K562 (cell line): ENCODE measurements around the gene DNAJB4. TPM values are rescaled to one million over a fixed set of nuclear protein-coding genes. Genes with fewer than 3 reads are reported as not detected.

ENCODE experiments used
- ATAC-seq: fragments of 200-7000 bp; cut with Tn5 transposase; 3 replicates; pipeline ENCODE4 v1.9.1; 2020; ENCODE audit warnings: moderate library complexity
- BruUV-seq: library from RNA; stranded (reverse); fragments of 400-500 nt; replicated peaks from 2 replicates; lab custom pipeline; 2021; lab: Mats Ljungman, UMichigan
- CTCF ChIA-PET: fragments of 300-600 bp; formaldehyde crosslinking; extraction: SDS; loops from one replicate; lab custom pipeline; 2021; ENCODE audit warnings: low intra/inter-chr PET ratio; lab: Yijun Ruan, JAX
- POLR2A ChIA-PET: fragments of 300-600, 350-650 bp; sonication (Branson Sonifier 250); formaldehyde crosslinking; extraction: SDS; loops from one replicate; lab custom pipeline; 2021; ENCODE audit warnings: antibody characterized with exemption, inconsistent platforms; lab: Yijun Ruan, JAX
- DNase-seq, 4 experiments: peaks; one replicate each; pipeline versions ENCODE4 v3.0.0 to v3.0.0-alpha.2; 2011 to 2018; ENCODE audit warnings: low spot score in 3 of 4, mixed read lengths in 3 of 4; ENCODE audit errors: extremely low read depth in 1 of 4
- FAIRE-seq: peaks from 2 replicates; lab custom pipeline; 2011; peaks lifted over from hg19 to GRCh38; lab: Jason Lieb, UNC
- H2AFZ ChIP-seq: 2 replicates; pipeline ENCODE4 v1.6.0; 2011; ENCODE audit warnings: low read depth, low read length, control low read depth, inconsistent platforms
- H3K27ac ChIP-seq: fragments of 200-600 bp; 3 replicates; pipeline ENCODE4 v1.8.0; 2011; ENCODE audit warnings: low read depth, mild to moderate bottlenecking, control low read depth, inconsistent platforms, low read length, moderate library complexity, mixed read lengths; ENCODE audit errors: extremely low read depth
- H3K27me3 ChIP-seq, 2 experiments: fragments of 300-600 bp in 1 of 2; 2 replicates in 1 of 2; 3 replicates in 1 of 2; pipeline versions ENCODE4 v1.6.0 to v1.8.0; 2011; ENCODE audit warnings: inconsistent platforms in 2 of 2, low read length in 2 of 2, mild to moderate bottlenecking in 1 of 2, mixed read lengths in 1 of 2, moderate library complexity in 1 of 2; ENCODE audit not compliant: control insufficient read depth in 2 of 2, insufficient read depth in 2 of 2
- H3K36me3 ChIP-seq: fragments of 300-600 bp; 3 replicates; pipeline ENCODE4 v1.8.0; 2011; ENCODE audit warnings: mild to moderate bottlenecking, low read length, inconsistent platforms; ENCODE audit not compliant: control insufficient read depth, insufficient read depth
- H3K4me1 ChIP-seq, 2 experiments: fragments of 200-600 bp in 1 of 2; replicated peaks in 1 of 2; 2 replicates in 1 of 2; 3 replicates in 1 of 2; pipeline versions ENCODE4 v1.5.1 to v1.8.0; 2011; ENCODE audit warnings: inconsistent platforms in 2 of 2, low read length in 2 of 2, mild to moderate bottlenecking in 1 of 2, mixed read lengths in 1 of 2, moderate library complexity in 1 of 2; ENCODE audit not compliant: control insufficient read depth in 2 of 2, insufficient read depth in 2 of 2
- H3K4me2 ChIP-seq: 2 replicates; pipeline ENCODE4 v1.6.1; 2011; ENCODE audit warnings: low read length, control low read depth, inconsistent platforms, mixed read lengths; ENCODE audit not compliant: insufficient read depth
- H3K4me3 ChIP-seq: fragments of 200-600 bp; sonication (generic), shearing (Covaris generic); 2 replicates; pipeline ENCODE4 v1.5.1; 2016; ENCODE audit warnings: control low read depth, inconsistent platforms
- H3K79me2 ChIP-seq: fragments of 200-600 bp; 3 replicates; pipeline ENCODE4 v1.8.0; 2011; ENCODE audit warnings: low read length, inconsistent platforms; ENCODE audit not compliant: control insufficient read depth, insufficient read depth
- H3K9ac ChIP-seq, 2 experiments: 2 replicates each; pipeline versions ENCODE4 v1.6.0 to v1.6.1; 2011; ENCODE audit warnings: low read depth in 2 of 2, low read length in 2 of 2, control low read depth in 1 of 2, inconsistent platforms in 1 of 2, mild to moderate bottlenecking in 1 of 2, mixed read lengths in 1 of 2; ENCODE audit not compliant: insufficient read depth in 1 of 2
- H3K9me1 ChIP-seq: one replicate; pipeline ENCODE4 v1.6.0; 2011; ENCODE audit warnings: inconsistent platforms, mild to moderate bottlenecking, low read length, moderate library complexity; ENCODE audit not compliant: control insufficient read depth, insufficient read depth
- H3K9me3 ChIP-seq: replicated peaks from 2 replicates; pipeline ENCODE4 v1.5.1; 2011; ENCODE audit warnings: low read depth, low read length, inconsistent platforms; ENCODE audit not compliant: control insufficient read depth, insufficient read depth
- H4K20me1 ChIP-seq: replicated peaks from 2 replicates; pipeline ENCODE4 v1.6.1; 2011; ENCODE audit warnings: low read length, inconsistent platforms, mixed read lengths; ENCODE audit not compliant: control insufficient read depth, insufficient read depth
- ARID3B ChIP-seq: fragments of 250-450 bp; sonication (Bioruptor Pico); IDR thresholded peaks from 2 replicates; pipeline ENCODE4 v1.4.0; 2020; ENCODE audit warnings: borderline replicate concordance
- BRCA1 ChIP-seq, 2 experiments: fragments of 450-650 bp in 1 of 2; sonication (generic) in 1 of 2; formaldehyde crosslinking in 1 of 2; IDR thresholded peaks; 2 replicates each; pipeline versions ENCODE4 v1.5.0 to v1.6.1; 2017 to 2020; ENCODE audit warnings: mild to moderate bottlenecking in 1 of 2, missing genetic modification reagents in 1 of 2
- BRD9 ChIP-seq: fragments of 450-650 bp; IDR thresholded peaks from 2 replicates; pipeline ENCODE4 v1.6.1; 2018; ENCODE audit warnings: low read depth; ENCODE audit not compliant: partially characterized antibody
- CREB3L1 ChIP-seq: fragments of 450-650 bp; IDR thresholded peaks from 2 replicates; pipeline ENCODE4 v1.6.1; 2014; ENCODE audit warnings: low read depth, mild to moderate bottlenecking, moderate library complexity, borderline replicate concordance
- E2F4 ChIP-seq: sonication (generic); formaldehyde crosslinking; IDR thresholded peaks from 2 replicates; pipeline ENCODE4 v1.8.0; 2022; ENCODE audit warnings: mild to moderate bottlenecking, low read depth, missing genetic modification reagents
- ELK3 ChIP-seq: fragments of 450-650 bp; formaldehyde crosslinking; IDR thresholded peaks from 2 replicates; pipeline ENCODE4 v1.4.0; 2020; ENCODE audit warnings: mild to moderate bottlenecking
- MCM2 ChIP-seq: fragments of 450-650 bp; IDR thresholded peaks from 2 replicates; pipeline ENCODE4 v1.6.1; 2017; ENCODE audit warnings: low read depth, mild to moderate bottlenecking
- RREB1 ChIP-seq: fragments of 250-450 bp; sonication (Bioruptor Pico); IDR thresholded peaks from 2 replicates; pipeline ENCODE4 v1.4.0; 2020
- SMAD4 ChIP-seq: fragments of 250-450 bp; sonication (Bioruptor Pico); conservative IDR thresholded peaks from 2 replicates; pipeline ENCODE4 v1.8.0; 2021; ENCODE audit warnings: inconsistent platforms, mild to moderate bottlenecking, moderate library complexity
- ZBTB17 ChIP-seq: fragments of 450-650 bp; formaldehyde crosslinking; IDR thresholded peaks from 2 replicates; pipeline ENCODE4 v1.4.0; 2020; ENCODE audit warnings: mild to moderate bottlenecking
- ZNF263 ChIP-seq: sonication (generic); formaldehyde crosslinking; IDR thresholded peaks from 2 replicates; pipeline ENCODE4 v1.8.0; 2022; ENCODE audit warnings: mild to moderate bottlenecking, missing genetic modification reagents, borderline replicate concordance
- in situ Hi-C: fragments of 300-500 bp; cut with MboI; formaldehyde crosslinking; loops from 4 replicates; pipeline ENCODE4 v1.15.0; 2018; ENCODE audit warnings: inconsistent platforms, mixed read lengths
- intact Hi-C: fragments of 100-400 bp; cut with micrococcal nuclease; formaldehyde crosslinking; loops from 2 replicates; pipeline ENCODE4 v1.14.2; 2022
- polyA plus RNA-seq, 8 experiments: library from polyadenylated mRNA; depleted of rRNA in 4 of 8; stranded (reverse) in 5 of 8; unstranded in 3 of 8; fragments of >200 nt; fragmentation: Nextera tagmentation in 2 of 8; fragmentation: Illumina TruSeq in 1 of 8; extraction: Ambion mirVana in 2 of 8; extraction: Trizol in 1 of 8; gene quantifications; 2 replicates each; pipeline versions ENCODE4 v1.2.1 to v1.2.3, GENCODE V29; 2011 to 2014; ENCODE audit warnings: inconsistent platforms in 1 of 8, missing spikeins in 1 of 8
- total RNA-seq, 7 experiments: library from RNA; depleted of rRNA in 6 of 7; stranded (reverse); fragments of >200 nt in 6 of 7; fragmentation: Illumina TruSeq in 2 of 7; extraction: Trizol in 2 of 7; gene quantifications; 2 replicates each; pipeline versions ENCODE4 v1.2.1 to v1.2.3, GENCODE V29; 2011 to 2021; ENCODE audit warnings: low replicate concordance in 1 of 7

Gene DNAJB4
- total and polyA plus RNA-seq, 9 of the 15 experiments (the other 6 are each of a cell fraction or from before 2014, with no cell fraction given) = 8.5 to 27.7 (median 19.8) TPM

GRCh38 chr1:77986810-77987209 is 17.9 kb upstream of the DNAJB4 start:
- in situ Hi-C loops (no loop called here), intact Hi-C loops (no loop called here)
- H3K9ac ChIP-seq = no peak overlapping the region
- no peaks in the 10 kb centered on the region for H3K9me3 ChIP-seq
- peaks cover 31% of the 10 kb centered on the region for H3K36me3 ChIP-seq
- no peak overlapping the region for H3K4me2 ChIP-seq
- no peak for DNase-seq
- H3K4me3 ChIP-seq = no peak overlapping the region
- ChIA-PET CTCF (no interaction called here), POLR2A (interaction anchor here (1.6 to 9.1 kb wide), 2 partner anchors 9 to 15 kb away, joined by 5 to 118 read pairs; partner anchors contain the start of gene DNAJB4)
- peaks cover 78% of the 10 kb centered on the region for H3K79me2 ChIP-seq
- FAIRE-seq = peak; percentile 6
- ATAC-seq = peak; percentile 29; the same call in 2 of the 3 replicates
- H3K4me1 ChIP-seq = no peaks in the 10 kb centered on the region; a peak in 2 of 5 replicates
- H2AFZ ChIP-seq = no peak overlapping the region
- BruUV-seq = no TSS peak
- no peaks in the 10 kb centered on the region for H3K27me3 ChIP-seq
- H3K27ac ChIP-seq = no peak overlapping the region
- no peaks in the 10 kb centered on the region for H3K9me1 ChIP-seq
- H4K20me1 ChIP-seq = no peaks in the 10 kb centered on the region; the same call in 1 of the 2 replicates
- TF ChIP-seq MCM2 = no peak
- no peak for TF ChIP-seq E2F4 (CRISPR knock-in tag)
- no peak for TF ChIP-seq BRD9
- TF ChIP-seq BRCA1 (IDR thresholded peaks at IDR 0.05) = no peak
- TF ChIP-seq BRCA1 (CRISPR knock-in tag; IDR thresholded peaks at IDR 0.05) = no peak
- no peak for TF ChIP-seq RREB1
- no peak for TF ChIP-seq ZBTB17 (CRISPR knock-in tag)
- no peak for TF ChIP-seq ARID3B (CRISPR knock-in tag)
- TF ChIP-seq ELK3 = no peak
- no peak for TF ChIP-seq ZNF263 (CRISPR knock-in tag)
- TF ChIP-seq CREB3L1 = no peak
- no peak for TF ChIP-seq SMAD4
